ENCODE data around the gene NTM. TPM values are rescaled to one million over a fixed set of nuclear protein-coding genes. Genes with fewer than 3 reads are reported as not detected.

The NTM gene
- total RNA-seq, 4 donors from 2014 or later, result 0.78 to 1.1 (median 0.88) TPM; not detected in 1

DNA sequence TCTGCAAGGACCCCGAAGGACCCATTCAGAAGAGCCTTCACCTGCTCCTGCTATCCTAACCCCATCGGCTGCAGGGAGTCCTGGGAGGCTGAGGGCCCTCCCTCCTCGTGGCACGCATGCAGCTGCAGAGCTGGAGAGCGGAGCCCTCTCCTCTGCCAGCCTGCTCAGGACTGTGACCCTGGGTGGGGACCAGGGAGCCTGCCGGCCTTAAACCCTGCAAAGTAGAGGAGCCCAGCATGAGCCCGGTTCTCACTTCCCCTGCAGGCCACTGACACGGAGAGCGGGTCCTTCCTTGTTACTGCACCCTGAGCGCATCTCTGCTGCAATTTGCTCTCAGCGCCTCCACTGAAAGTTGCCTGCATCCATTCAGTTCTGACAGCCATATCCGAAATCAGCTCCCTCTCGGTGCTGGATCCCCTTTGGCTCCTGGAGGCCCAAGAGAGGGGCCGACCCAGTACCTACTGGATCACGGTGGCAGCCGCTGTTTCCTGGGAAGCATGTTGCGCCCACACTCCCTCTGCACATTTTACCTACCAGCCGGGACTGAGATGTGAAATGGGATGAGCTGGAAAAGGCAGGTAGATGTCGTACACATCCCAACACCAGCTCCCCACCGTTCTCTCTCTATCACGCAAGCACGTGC is 312.1 kb downstream of the NTM start:
- no peaks in the 10 kb centered on the region for H3K36me3 ChIP-seq
- H3K9me3 ChIP-seq, result no peaks in the 10 kb centered on the region
- no peaks in the 10 kb centered on the region for H3K27me3 ChIP-seq
- H3K4me1 ChIP-seq, result no peaks in the 10 kb centered on the region
- no peak overlapping the region for H3K27ac ChIP-seq
- no peak overlapping the region for H3K4me3 ChIP-seq (replicated peaks in 1 of 3)
- DNase-seq, result no peak
- 88 to 92% methylated on average over 11 to 21 of the region's 22 CpGs for WGBS, 2 donors
- intact Hi-C loops (cut with DNase I), result no loop called here
- no peak for TF ChIP-seq POLR2A (IDR thresholded peaks at IDR 0.05)

DNA sequence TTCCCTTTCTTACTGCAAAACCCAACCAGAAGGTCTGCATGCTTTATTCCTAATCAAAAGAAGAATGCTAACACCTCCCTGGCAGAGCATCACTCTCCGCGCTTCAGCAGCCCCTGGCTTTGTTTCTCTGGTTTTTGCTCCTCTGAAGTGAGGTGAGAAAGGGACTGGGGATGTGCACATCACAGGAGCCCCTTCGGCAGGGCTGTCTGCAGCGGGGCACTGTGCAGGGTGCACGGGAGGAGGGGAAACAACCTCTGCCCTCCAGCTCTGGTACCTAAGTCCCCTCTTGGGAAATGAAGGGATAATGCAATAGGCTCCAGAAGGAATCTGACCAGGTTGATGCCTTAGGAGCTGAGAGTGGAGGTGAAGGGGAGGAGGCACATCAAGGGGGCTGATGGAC is 312.7 kb downstream of the NTM start:
- H3K4me1 ChIP-seq, result no peaks in the 10 kb centered on the region
- DNase-seq, result no peak
- H3K27ac ChIP-seq, result no peak overlapping the region
- no peak overlapping the region for H3K4me3 ChIP-seq (replicated peaks in 1 of 3)
- H3K36me3 ChIP-seq, result no peaks in the 10 kb centered on the region
- no peaks in the 10 kb centered on the region for H3K27me3 ChIP-seq
- WGBS, 2 donors, result 85 to 88% methylated on average over 5 of the region's 5 CpGs
- intact Hi-C loops (cut with DNase I), result no loop called here
- no peaks in the 10 kb centered on the region for H3K9me3 ChIP-seq
- no peak for TF ChIP-seq POLR2A (IDR thresholded peaks at IDR 0.05)
- TF ChIP-seq, protein P1, sequence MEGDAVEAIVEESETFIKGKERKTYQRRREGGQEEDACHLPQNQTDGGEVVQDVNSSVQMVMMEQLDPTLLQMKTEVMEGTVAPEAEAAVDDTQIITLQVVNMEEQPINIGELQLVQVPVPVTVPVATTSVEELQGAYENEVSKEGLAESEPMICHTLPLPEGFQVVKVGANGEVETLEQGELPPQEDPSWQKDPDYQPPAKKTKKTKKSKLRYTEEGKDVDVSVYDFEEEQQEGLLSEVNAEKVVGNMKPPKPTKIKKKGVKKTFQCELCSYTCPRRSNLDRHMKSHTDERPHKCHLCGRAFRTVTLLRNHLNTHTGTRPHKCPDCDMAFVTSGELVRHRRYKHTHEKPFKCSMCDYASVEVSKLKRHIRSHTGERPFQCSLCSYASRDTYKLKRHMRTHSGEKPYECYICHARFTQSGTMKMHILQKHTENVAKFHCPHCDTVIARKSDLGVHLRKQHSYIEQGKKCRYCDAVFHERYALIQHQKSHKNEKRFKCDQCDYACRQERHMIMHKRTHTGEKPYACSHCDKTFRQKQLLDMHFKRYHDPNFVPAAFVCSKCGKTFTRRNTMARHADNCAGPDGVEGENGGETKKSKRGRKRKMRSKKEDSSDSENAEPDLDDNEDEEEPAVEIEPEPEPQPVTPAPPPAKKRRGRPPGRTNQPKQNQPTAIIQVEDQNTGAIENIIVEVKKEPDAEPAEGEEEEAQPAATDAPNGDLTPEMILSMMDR (IDR thresholded peaks at IDR 0.05), result no peak

- Histone ChIP-seq H3K4me1 (no peaks in the 10 kb centered on the region), H3K4me3 (replicated peaks in 1 of 3) (no peak overlapping the region), H3K27ac (no peak overlapping the region), H3K9me3 (no peaks in the 10 kb centered on the region), H3K27me3 (no peaks in the 10 kb centered on the region), H3K36me3 (no peaks in the 10 kb centered on the region)
- WGBS, 2 donors, result 79 to 85% methylated on average over 10 to 11 of the region's 11 CpGs
- TF ChIP-seq, protein P1 (IDR thresholded peaks at IDR 0.05), result no peak
- no peak for TF ChIP-seq POLR2A (IDR thresholded peaks at IDR 0.05)
- intact Hi-C loops (cut with DNase I), result no loop called here
- DNase-seq, result no peak
Observed at GRCh38 chr11:131683666-131684065, 313.3 kb downstream of the NTM start.

DNA sequence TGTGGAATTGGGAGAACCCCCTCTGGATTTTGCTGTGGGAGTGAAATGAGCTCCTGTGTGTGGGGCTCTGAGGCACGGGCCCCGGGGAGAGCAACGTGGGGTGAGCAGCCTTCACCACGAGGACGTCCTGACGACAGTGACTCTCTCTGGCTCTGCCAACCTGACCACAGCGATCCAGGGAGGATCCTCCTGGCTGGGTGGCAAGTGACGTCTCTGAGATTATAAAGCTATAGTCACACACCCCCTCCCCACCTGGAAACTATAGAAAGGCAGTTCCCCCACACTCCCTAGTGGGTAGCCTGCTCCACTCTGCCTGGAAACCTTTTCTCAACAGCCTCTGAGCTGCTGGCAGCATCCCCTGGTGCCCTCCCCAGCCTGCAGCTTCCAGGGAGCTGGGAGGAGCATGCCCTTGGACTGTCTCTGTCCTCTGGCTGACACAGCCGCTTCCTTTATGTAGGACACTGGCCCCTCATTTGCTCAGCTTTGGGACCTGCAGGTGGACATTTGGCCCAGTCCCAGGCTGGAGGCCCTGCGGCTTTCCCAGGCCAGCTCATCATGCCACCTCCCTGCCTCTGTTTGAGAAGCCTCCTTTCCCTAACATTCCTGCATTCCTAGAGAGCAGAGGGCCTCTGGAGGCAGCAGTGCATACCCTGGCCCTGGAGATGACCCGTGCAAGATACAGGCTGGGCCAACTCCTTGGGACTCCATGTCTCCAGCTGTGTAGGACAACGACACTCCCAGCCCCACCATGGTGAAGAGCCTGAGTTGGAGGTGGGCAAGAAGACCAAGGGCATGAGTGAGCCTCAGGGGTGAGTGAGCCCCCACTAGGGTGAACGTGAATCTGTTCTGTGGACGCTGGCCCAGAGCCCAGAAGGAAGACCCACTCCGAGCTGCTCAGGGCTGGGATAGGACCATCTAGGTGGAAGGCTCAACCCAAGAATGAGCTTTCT is 314.0 kb downstream of the NTM start:
- Histone ChIP-seq H3K4me3 (replicated peaks in 1 of 3) (no peak overlapping the region), H3K27me3 (no peaks in the 10 kb centered on the region), H3K4me1 (no peaks in the 10 kb centered on the region), H3K9me3 (no peaks in the 10 kb centered on the region), H3K27ac (no peak overlapping the region), H3K36me3 (no peaks in the 10 kb centered on the region)
- no peak for TF ChIP-seq POLR2A (IDR thresholded peaks at IDR 0.05)
- TF ChIP-seq, protein P1 (IDR thresholded peaks at IDR 0.05), result no peak
- DNase-seq, result no peak
- 79% methylated on average over 13 to 14 of the region's 15 CpGs for WGBS, 2 donors
- intact Hi-C loops (cut with DNase I), result no loop called here

DNA sequence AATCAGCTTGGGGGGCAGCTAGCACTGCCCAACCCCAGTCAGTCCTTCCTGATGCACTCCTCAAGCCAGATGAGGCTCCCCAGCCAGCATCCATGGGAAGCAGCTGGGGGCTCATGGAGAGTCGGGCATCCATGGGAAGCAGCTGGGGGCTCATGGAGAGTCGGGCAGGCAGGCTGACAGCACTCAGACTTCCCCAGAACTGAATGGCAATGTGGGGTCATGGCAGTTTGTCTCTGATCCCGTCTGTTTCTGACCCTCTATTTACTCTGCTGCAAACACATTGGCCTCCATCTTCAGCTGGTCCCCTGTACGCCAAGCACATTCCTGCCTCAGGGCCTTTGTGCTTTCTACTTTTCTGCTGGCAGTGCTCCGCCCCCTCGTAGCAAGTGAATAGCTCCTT is 314.8 kb downstream of the NTM start:
- WGBS, 2 donors, result 91 to 93% methylated on average over 6 of the region's 6 CpGs
- Histone ChIP-seq H3K36me3 (no peaks in the 10 kb centered on the region), H3K4me1 (no peaks in the 10 kb centered on the region), H3K4me3 (replicated peaks in 1 of 3) (no peak overlapping the region), H3K9me3 (no peaks in the 10 kb centered on the region), H3K27ac (no peak overlapping the region), H3K27me3 (no peaks in the 10 kb centered on the region)
- TF ChIP-seq, protein P1 (IDR thresholded peaks at IDR 0.05), result no peak
- TF ChIP-seq POLR2A (IDR thresholded peaks at IDR 0.05), result no peak
- no peak for DNase-seq
- intact Hi-C loops (cut with DNase I), result no loop called here
